ENCODE measurements around the gene RFLNA.

DNA sequence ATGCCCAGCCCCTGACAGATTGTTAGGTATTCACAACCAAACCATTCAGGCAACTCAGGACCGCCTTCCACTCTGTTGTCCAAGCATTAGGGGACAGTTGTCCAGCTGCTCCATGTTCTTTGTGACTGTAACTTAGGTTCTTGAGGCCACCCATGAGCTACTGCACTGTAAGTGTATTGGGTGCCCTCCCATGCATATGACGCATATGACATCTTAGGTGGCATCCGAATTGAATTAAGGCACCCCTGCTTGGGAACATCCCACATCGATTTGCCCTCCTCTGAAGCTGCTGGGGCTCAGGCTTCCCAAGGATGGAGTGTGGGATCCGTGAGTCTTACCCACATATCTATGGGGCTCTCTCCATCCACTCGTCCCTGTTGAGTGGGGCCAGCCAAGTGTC is 17.7 kb downstream of the RFLNA start:
- TF ChIP-seq, protein P1, sequence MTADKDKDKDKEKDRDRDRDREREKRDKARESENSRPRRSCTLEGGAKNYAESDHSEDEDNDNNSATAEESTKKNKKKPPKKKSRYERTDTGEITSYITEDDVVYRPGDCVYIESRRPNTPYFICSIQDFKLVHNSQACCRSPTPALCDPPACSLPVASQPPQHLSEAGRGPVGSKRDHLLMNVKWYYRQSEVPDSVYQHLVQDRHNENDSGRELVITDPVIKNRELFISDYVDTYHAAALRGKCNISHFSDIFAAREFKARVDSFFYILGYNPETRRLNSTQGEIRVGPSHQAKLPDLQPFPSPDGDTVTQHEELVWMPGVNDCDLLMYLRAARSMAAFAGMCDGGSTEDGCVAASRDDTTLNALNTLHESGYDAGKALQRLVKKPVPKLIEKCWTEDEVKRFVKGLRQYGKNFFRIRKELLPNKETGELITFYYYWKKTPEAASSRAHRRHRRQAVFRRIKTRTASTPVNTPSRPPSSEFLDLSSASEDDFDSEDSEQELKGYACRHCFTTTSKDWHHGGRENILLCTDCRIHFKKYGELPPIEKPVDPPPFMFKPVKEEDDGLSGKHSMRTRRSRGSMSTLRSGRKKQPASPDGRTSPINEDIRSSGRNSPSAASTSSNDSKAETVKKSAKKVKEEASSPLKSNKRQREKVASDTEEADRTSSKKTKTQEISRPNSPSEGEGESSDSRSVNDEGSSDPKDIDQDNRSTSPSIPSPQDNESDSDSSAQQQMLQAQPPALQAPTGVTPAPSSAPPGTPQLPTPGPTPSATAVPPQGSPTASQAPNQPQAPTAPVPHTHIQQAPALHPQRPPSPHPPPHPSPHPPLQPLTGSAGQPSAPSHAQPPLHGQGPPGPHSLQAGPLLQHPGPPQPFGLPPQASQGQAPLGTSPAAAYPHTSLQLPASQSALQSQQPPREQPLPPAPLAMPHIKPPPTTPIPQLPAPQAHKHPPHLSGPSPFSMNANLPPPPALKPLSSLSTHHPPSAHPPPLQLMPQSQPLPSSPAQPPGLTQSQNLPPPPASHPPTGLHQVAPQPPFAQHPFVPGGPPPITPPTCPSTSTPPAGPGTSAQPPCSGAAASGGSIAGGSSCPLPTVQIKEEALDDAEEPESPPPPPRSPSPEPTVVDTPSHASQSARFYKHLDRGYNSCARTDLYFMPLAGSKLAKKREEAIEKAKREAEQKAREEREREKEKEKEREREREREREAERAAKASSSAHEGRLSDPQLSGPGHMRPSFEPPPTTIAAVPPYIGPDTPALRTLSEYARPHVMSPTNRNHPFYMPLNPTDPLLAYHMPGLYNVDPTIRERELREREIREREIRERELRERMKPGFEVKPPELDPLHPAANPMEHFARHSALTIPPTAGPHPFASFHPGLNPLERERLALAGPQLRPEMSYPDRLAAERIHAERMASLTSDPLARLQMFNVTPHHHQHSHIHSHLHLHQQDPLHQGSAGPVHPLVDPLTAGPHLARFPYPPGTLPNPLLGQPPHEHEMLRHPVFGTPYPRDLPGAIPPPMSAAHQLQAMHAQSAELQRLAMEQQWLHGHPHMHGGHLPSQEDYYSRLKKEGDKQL (CRISPR knock-in tag; IDR thresholded peaks at IDR 0.05; ENCODE audit: low read depth): no peak
- no peak for TF ChIP-seq NR2F1 (CRISPR knock-in tag; IDR thresholded peaks at IDR 0.05)
- TF ChIP-seq, protein P2, sequence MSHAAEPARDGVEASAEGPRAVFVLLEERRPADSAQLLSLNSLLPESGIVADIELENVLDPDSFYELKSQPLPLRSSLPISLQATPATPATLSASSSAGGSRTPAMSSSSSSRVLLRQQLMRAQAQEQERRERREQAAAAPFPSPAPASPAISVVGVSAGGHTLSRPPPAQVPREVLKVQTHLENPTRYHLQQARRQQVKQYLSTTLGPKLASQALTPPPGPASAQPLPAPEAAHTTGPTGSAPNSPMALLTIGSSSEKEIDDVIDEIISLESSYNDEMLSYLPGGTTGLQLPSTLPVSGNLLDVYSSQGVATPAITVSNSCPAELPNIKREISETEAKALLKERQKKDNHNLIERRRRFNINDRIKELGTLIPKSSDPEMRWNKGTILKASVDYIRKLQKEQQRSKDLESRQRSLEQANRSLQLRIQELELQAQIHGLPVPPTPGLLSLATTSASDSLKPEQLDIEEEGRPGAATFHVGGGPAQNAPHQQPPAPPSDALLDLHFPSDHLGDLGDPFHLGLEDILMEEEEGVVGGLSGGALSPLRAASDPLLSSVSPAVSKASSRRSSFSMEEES (CRISPR knock-in tag; IDR thresholded peaks at IDR 0.05): no peak
- TF ChIP-seq RARA (CRISPR knock-in tag; IDR thresholded peaks at IDR 0.05): no peak
- TF ChIP-seq, protein P3, sequence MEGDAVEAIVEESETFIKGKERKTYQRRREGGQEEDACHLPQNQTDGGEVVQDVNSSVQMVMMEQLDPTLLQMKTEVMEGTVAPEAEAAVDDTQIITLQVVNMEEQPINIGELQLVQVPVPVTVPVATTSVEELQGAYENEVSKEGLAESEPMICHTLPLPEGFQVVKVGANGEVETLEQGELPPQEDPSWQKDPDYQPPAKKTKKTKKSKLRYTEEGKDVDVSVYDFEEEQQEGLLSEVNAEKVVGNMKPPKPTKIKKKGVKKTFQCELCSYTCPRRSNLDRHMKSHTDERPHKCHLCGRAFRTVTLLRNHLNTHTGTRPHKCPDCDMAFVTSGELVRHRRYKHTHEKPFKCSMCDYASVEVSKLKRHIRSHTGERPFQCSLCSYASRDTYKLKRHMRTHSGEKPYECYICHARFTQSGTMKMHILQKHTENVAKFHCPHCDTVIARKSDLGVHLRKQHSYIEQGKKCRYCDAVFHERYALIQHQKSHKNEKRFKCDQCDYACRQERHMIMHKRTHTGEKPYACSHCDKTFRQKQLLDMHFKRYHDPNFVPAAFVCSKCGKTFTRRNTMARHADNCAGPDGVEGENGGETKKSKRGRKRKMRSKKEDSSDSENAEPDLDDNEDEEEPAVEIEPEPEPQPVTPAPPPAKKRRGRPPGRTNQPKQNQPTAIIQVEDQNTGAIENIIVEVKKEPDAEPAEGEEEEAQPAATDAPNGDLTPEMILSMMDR (CRISPR knock-in tag; IDR thresholded peaks at IDR 0.05): no peak
- TF ChIP-seq TCF7L2 (IDR thresholded peaks at IDR 0.05; ENCODE audit: low read depth, low read length): no peak
- TF ChIP-seq ESRRA (CRISPR knock-in tag; IDR thresholded peaks at IDR 0.05; ENCODE audit: low read depth): no peak
